ENCODE results near the gene ALOX15B.

- TF ChIP-seq CTCF (conservative IDR thresholded peaks at IDR 0.05 in 1 of 2, IDR thresholded peaks at IDR 0.05 in 1 of 2; ENCODE audit: low read depth in 1 of 2, low read length in 2 of 2) (no peak), EZH2 (IDR thresholded peaks at IDR 0.05; ENCODE audit: low read length, missing control alignments) (no peak)
Observed at GRCh38 chr17:8013731-8014557, 24.9 kb upstream of the ALOX15B start.
